Medulla oblongata (tissue), 1 donor: ENCODE data around the gene FER1L5.

Experiments used
- DNase-seq: peaks from one replicate; pipeline ENCODE4 v3.0.0-alpha.2; 2015; ENCODE audit errors: extremely low spot score

FER1L5 gene

GRCh38 chr2:96680561-96681141 is 38.1 kb downstream of the FER1L5 start:
- no peak for DNase-seq

GRCh38 chr2:96681540-96681939 is 39.0 kb downstream of the FER1L5 start:
- DNase-seq = no peak

- DNase-seq = no peak
Measured at GRCh38 chr2:96683307-96683706, 40.7 kb downstream of the FER1L5 start.

GRCh38 chr2:96683972-96684820 is 41.6 kb downstream of the FER1L5 start:
- no peak for DNase-seq

GRCh38 chr2:96684883-96685576 is 42.5 kb downstream of the FER1L5 start:
- DNase-seq = no peak

- DNase-seq = no peak
Measured at GRCh38 chr2:96685577-96686459, 43.3 kb downstream of the FER1L5 start.

- no peak for DNase-seq
Measured at GRCh38 chr2:96687266-96687665, 44.7 kb downstream of the FER1L5 start.

GRCh38 chr2:96687711-96688640 is 45.4 kb downstream of the FER1L5 start:
- DNase-seq = no peak

- no peak for DNase-seq
Measured at GRCh38 chr2:96688649-96689430, 46.3 kb downstream of the FER1L5 start.

- DNase-seq = no peak
Measured at GRCh38 chr2:96689431-96689991, 46.9 kb downstream of the FER1L5 start.

- DNase-seq = no peak
Measured at GRCh38 chr2:96690306-96691021, 47.9 kb downstream of the FER1L5 start.

GRCh38 chr2:96691022-96691612 is 48.6 kb downstream of the FER1L5 start:
- no peak for DNase-seq

- no peak for DNase-seq
Measured at GRCh38 chr2:96692094-96692971, 49.8 kb downstream of the FER1L5 start.

GRCh38 chr2:96693286-96694200 is 51.0 kb downstream of the FER1L5 start:
- no peak for DNase-seq

- no peak for DNase-seq
Measured at GRCh38 chr2:96694279-96694678, 51.7 kb downstream of the FER1L5 start.

GRCh38 chr2:96694816-96695455 is 52.4 kb downstream of the FER1L5 start:
- DNase-seq = no peak
